Loucy (cell line): Measurements from ENCODE around the gene TFB1M.
A peak's percentile ranks its signal among the peaks of the same experiment; 100 is the strongest.
"Not testable (repeated sequence)": the region's sequence is repeated elsewhere in the genome, so short reads cannot be mapped to it uniquely, and the experiment has no call there.

Source experiments
- EZH2phosphoT487 ChIP-seq: fragments of 200-600 bp; IDR thresholded peaks from 2 replicates; pipeline ENCODE4 v1.6.1; 2018; ENCODE audit warnings: antibody characterized with exemption, mild to moderate bottlenecking, moderate library complexity, borderline replicate concordance
- TF ChIP-seq, protein P1 (sequence below): fragments of 200-600 bp; sonication (generic); conservative IDR thresholded peaks from 2 replicates; pipeline ENCODE4 v1.5.1; 2014; ENCODE audit warnings: mild to moderate bottlenecking, antibody characterized with exemption, low read length

DNA sequence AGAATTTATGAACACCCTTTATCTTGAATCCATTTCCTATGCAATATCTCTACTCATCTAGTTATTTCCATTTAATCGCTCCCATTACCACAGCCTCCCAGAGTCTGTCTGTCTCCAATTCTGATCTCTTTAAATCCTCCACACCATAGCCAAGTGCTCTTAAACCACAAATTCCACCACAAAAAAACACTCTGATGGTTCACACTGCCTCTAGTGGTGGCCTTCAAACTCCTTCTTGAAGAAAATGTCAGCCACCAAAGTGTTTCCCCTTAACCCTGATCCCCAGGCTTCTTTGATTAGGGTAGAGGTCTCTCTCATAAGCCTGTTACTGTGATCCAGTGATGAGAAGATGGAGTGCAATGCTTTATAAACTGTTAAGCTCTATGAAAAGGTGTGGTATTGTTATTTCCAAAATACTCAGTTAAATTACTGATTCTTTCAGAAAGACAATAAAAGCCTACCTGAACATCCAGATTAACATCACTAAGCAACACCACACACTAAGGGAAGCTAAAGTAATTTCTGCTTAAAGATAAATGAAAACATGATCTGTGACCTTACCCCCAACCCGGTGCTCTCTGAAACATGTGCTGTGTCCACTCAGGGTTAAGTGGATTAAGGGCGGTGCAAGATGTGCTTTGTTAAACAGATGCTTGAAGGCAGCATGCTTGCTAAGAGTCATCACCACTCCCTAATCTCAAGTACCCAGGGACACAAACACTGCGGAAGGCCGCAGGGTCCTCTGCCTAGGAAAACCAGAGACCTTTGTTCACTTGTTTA is 46.0 kb downstream of the TFB1M start:
- TF ChIP-seq, protein P1, sequence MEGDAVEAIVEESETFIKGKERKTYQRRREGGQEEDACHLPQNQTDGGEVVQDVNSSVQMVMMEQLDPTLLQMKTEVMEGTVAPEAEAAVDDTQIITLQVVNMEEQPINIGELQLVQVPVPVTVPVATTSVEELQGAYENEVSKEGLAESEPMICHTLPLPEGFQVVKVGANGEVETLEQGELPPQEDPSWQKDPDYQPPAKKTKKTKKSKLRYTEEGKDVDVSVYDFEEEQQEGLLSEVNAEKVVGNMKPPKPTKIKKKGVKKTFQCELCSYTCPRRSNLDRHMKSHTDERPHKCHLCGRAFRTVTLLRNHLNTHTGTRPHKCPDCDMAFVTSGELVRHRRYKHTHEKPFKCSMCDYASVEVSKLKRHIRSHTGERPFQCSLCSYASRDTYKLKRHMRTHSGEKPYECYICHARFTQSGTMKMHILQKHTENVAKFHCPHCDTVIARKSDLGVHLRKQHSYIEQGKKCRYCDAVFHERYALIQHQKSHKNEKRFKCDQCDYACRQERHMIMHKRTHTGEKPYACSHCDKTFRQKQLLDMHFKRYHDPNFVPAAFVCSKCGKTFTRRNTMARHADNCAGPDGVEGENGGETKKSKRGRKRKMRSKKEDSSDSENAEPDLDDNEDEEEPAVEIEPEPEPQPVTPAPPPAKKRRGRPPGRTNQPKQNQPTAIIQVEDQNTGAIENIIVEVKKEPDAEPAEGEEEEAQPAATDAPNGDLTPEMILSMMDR = peak; percentile 78
- TF ChIP-seq EZH2phosphoT487 = not testable (repeated sequence)
